ENCODE data around the gene THRA.

THRA gene

DNA sequence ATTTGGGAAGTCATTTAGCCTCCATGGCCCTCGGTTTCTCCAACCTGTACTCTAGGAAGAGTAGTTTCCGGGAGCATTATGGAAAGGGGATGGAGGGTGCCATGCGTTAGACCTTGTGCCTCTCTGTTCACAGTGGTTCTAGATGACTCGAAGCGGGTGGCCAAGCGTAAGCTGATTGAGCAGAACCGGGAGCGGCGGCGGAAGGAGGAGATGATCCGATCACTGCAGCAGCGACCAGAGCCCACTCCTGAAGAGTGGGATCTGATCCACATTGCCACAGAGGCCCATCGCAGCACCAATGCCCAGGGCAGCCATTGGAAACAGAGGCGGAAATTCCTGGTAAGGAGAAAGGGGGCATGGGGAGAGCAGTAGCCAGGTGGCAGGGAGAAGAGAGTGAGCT lies 21.7 kb downstream of the THRA start:
- no peak for DNase-seq

DNA sequence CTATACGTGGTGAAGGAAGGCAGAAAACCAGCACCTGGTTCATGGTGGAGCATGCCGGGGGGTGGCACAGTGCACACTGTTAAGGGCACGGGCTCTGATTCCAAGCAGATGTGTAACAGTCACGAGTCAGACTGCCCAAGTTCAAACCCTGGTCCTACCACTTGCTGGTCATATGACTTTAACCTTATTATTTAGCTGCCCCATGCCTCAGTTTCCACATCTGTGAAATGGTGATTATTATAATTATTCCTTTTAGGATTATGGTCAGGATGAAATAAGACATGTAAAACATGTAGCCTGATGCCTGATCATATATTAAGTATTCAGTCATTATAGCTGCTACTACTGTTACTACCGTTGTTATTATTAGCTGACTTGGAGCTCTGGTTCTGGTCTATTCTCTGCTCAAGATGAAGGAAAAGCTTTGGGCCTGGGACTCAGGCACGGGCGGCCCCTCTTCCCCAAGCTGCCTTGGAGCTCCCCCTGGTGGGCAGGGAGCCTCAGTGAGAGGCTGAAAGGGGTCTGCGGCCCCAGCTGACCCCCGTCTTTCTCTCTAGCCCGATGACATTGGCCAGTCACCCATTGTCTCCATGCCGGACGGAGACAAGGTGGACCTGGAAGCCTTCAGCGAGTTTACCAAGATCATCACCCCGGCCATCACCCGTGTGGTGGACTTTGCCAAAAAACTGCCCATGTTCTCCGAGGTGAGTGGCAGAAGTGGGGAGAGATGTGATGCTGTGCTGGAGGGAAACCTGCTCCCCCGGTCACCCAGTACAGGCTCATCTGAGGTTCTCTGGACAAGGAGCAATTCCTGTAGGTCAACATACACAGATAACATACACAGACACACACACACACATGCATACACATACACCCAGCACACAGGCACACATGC lies 23.6 kb downstream of the THRA start:
- DNase-seq: peak; percentile 74

GRCh38 chr17:40087049-40087794 lies 24.5 kb downstream of the THRA start:
- DNase-seq: no peak

DNA sequence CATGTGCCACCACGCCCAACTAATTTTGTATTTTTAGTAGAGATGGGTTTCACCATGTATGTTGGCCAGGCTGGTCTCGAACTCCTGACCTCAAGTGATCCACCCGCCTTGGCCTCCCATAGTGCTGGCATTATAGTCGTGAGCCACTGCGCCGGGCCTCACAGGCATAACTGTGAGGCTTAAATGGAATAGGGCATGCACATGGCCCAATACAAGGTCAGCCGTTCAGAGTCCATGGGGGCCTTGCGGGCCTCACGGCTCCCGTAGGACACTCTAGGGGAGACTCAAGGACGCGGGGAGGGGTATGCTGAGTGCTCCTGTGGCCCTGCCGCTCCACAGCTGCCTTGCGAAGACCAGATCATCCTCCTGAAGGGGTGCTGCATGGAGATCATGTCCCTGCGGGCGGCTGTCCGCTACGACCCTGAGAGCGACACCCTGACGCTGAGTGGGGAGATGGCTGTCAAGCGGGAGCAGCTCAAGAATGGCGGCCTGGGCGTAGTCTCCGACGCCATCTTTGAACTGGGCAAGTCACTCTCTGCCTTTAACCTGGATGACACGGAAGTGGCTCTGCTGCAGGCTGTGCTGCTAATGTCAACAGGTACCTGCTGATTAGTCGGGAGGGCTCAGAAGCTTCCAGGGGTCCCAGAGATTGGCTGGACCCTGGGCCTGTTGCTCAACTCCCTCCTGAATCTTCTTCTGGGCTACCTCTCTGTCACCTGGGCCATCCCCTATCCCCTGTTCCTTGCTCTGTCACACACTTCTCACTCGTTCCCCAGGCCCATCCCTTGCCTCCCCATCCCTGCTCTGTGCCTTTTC lies 25.3 kb downstream of the THRA start:
- DNase-seq: no peak

DNA sequence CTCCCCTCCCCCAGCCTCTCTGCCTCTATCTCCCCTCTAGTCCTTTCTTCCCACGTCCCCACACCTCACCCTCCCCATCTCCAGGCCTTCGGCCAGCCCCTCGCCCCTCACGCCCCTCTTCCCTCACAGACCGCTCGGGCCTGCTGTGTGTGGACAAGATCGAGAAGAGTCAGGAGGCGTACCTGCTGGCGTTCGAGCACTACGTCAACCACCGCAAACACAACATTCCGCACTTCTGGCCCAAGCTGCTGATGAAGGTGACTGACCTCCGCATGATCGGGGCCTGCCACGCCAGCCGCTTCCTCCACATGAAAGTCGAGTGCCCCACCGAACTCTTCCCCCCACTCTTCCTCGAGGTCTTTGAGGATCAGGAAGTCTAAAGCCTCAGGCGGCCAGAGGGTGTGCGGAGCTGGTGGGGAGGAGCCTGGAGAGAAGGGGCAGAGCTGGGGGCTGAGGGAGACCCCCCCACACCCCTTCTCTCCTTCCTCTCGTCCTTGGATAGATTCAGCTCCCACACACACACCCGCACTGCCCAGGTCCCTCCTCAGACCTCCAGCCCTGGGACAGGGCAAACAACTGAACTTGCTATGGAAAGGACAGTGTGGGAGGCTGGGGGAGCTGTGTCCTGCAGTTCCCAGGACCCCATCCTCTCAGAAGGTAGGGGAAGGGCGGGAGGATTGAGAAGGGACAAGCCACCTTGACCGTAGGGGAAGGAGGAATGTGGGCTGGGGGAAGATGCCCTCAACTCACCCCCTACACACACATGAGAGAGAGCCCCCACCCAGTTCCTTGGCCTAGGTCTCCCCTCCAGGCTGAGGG lies 26.5 kb downstream of the THRA start:
- DNase-seq: no peak

GRCh38 chr17:40090237-40091119 lies 27.7 kb downstream of the THRA start:
- DNase-seq: no peak

GRCh38 chr17:40091691-40092397 lies 29.1 kb downstream of the THRA start:
- no peak for DNase-seq

DNA sequence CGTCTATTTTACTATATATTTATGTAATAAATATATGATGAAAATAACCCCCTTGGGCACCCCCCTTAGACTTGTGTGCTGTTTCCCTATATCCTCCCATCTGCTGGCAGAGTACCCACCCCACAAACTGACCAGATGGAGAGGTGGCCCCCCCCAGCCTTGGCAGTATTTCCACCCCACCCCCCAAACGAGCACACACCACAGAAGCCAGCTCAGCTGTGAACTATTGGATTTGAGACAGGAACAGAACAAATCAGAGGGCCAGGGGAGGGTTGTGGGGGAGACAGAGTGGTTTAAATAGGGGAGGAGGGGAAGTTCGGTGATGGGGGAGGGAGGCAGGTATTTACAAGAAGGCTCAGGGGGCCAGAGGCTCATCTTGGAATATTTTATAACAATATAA lies 29.8 kb downstream of the THRA start:
- DNase-seq: no peak

- DNase-seq: no peak
These were observed 30.3 kb downstream of the THRA start for GRCh38 chr17:40093005-40093579.

DNA sequence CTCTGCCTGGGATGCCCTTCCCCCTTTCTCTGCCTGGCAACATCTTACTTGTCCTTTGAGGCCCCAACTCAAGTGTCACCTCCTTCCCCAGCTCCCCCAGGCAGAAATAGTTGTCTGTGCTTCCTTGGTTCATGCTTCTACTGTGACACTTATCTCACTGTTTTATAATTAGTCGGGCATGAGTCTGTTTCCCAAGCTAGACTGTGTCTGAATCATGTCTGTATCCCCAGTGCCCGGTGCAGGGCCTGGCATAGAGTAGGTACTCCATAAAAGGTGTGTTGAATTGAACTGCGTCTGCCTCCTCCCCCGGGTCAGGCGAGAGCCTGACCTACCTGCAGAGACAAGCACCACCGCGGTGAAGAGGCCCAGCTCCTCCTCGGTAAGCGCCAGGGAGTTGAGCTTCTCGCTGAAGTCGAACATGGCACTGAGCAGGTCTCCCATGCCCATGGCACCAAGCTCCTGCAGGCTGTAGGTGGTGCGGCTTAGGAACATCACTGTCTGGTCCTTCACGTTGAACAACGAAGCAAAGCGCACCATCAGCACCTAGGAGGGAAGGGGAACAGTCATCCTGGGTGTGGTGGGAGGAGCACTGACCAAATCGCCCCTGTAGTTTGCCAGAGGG lies 30.9 kb downstream of the THRA start:
- no peak for DNase-seq

DNA sequence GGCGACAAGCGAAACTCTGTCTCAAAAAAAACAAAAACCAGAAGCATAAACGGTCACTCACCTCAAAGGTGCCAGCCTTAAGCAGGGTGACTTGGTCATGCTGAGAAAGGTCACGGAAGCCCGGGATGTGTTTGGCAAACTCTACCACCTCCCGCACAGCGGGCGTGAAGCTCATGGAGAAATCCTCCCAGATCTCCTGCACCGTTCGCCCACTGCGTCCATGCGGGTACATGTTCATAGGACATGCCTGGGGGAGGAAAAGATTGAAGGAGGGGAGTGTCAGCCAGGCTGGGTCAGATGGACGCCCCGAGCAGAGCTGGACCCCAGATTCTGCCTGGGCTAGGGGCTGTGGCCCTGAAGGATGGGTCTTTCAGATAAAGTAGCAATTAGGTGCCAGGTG lies 32.1 kb downstream of the THRA start:
- no peak for DNase-seq

- DNase-seq: no peak
These were observed 32.7 kb downstream of the THRA start for GRCh38 chr17:40095351-40095943.

- DNase-seq: peak; percentile 64
These were observed 33.4 kb downstream of the THRA start for GRCh38 chr17:40095944-40096791.

DNA sequence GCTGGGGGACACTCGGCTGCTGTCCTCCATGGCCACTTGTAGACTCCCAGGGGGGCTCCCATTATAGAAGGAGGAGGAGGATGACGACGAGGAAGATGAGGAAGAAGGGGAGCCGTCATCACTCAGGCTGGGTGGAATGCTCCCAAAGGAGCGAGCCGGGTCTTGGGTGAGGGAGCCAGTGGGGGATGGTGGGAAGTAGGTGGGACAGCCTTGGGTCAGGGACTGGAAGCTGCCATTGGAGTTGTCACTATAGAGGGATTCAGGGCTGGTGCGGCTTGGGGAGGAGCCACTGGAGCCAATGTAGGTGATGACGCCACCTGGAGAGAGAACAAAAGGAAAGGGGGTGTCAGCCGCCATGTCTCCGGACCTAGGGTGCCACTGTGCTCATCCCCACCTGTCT lies 34.3 kb downstream of the THRA start:
- no peak for DNase-seq

DNA sequence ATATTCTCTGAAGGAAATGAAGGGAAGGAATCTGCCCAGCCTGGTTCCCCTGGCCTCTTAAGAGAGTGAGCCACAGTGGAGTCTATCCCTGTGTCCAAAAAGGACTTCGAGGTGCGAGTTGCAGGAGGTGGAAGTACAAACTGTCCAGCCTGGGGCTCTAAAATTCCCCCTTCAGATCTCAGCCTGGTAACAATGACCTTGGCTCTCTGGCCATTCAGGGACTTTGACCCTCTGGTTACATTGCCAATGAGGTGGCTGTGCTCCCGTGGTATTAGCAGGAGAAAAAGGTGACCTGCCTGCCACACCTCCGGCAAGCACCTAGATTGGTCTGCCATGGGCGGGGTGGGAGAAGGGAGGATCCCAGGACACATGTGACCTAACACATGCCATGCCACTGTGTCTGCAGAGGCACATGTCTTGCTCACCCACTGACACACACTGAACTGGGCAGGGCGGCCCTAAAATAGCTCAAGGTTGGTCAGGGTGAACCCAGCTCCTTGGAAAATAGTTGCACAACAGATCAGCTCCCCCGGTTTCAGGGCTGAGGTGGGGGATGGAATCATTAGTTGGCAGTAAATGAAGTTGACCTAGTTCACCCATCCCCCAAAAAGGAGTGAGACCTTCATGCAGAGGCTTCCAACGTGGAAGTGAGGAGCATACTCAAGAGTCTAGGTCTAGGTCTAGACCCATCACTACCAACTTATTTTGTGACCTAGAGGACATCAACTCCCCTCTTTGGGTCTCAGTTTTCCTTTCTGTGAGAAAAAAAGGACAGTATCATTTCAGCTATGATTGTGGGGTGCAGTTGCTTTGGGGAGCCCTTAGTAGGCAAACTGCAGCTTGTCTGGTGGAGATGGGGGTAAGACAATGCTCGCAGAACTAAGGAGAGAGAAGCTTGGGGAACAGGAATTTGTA lies 35.4 kb downstream of the THRA start:
- DNase-seq: no peak

- DNase-seq: peak; percentile 99
These were observed 36.3 kb downstream of the THRA start for GRCh38 chr17:40098846-40099618.
